CD14-positive monocyte (primary cell): ENCODE results near the gene IWS1. TPM values are rescaled to one million over a fixed set of nuclear protein-coding genes. Genes with fewer than 3 reads are reported as not detected.

ENCODE experiments used
- DNase-seq, 3 donors: peaks; one replicate each; pipeline ENCODE4 v3.0.0-alpha.2; 2011 to 2022
- H2AFZ ChIP-seq: 2 replicates; pipeline ENCODE4 v1.6.0; 2012; ENCODE audit warnings: mild to moderate bottlenecking, low read depth, low read length, inconsistent platforms; ENCODE audit not compliant: insufficient read depth, poor library complexity, severe bottlenecking
- H3K27ac ChIP-seq, 2 donors: 1 replicate in 1 of 2; 2 replicates in 1 of 2; pipeline ENCODE4 v1.5.1; 2012 to 2013; ENCODE audit warnings: low read length in 2 of 2, control low read depth in 1 of 2, inconsistent platforms in 1 of 2, low read depth in 1 of 2, mild to moderate bottlenecking in 1 of 2
- H3K27me3 ChIP-seq, 2 donors: one replicate each; pipeline versions ENCODE4 v1.6.0 to v1.6.1; 2011 to 2013; ENCODE audit warnings: low read length in 2 of 2; ENCODE audit not compliant: control insufficient read depth in 2 of 2, insufficient read depth in 2 of 2
- H3K36me3 ChIP-seq, 2 donors: replicated peaks in 1 of 2; 1 replicate in 1 of 2; 2 replicates in 1 of 2; pipeline versions ENCODE4 v1.5.1 to v1.6.1; 2012 to 2013; ENCODE audit warnings: low read length in 2 of 2, control low read depth in 1 of 2, inconsistent platforms in 1 of 2, mild to moderate bottlenecking in 1 of 2; ENCODE audit not compliant: insufficient read depth in 2 of 2, control insufficient read depth in 1 of 2
- H3K4me1 ChIP-seq, 2 donors: 1 replicate in 1 of 2; 2 replicates in 1 of 2; pipeline versions ENCODE4 v1.5.1 to v1.6.1; 2012 to 2013; ENCODE audit warnings: low read length in 2 of 2, control low read depth in 1 of 2, inconsistent platforms in 1 of 2, mild to moderate bottlenecking in 1 of 2, moderate library complexity in 1 of 2; ENCODE audit not compliant: insufficient read depth in 2 of 2, control insufficient read depth in 1 of 2
- H3K4me2 ChIP-seq: replicated peaks from 2 replicates; pipeline ENCODE3; 2012; ENCODE audit warnings: low read length, moderate library complexity, mild to moderate bottlenecking; ENCODE audit not compliant: poor library complexity, severe bottlenecking; ENCODE audit errors: extremely low read depth
- H3K4me3 ChIP-seq, 3 experiments: fragments of 200-600 bp in 1 of 3; sonication (generic) in 1 of 3; replicated peaks in 1 of 3; 1 replicate in 2 of 3; 2 replicates in 1 of 3; pipeline ENCODE4 v1.5.1; 2011 to 2013; ENCODE audit warnings: low read length in 3 of 3, mild to moderate bottlenecking in 3 of 3, control low read depth in 2 of 3, low read depth in 2 of 3, inconsistent platforms in 1 of 3, moderate library complexity in 1 of 3
- H3K79me2 ChIP-seq: 2 replicates; pipeline ENCODE4 v1.6.0; 2012; ENCODE audit warnings: mild to moderate bottlenecking, control low read depth, inconsistent platforms, low read length, moderate library complexity; ENCODE audit not compliant: insufficient read depth
- H3K9ac ChIP-seq: 2 replicates; pipeline ENCODE4 v1.6.0; 2017; ENCODE audit warnings: low read length, mild to moderate bottlenecking; ENCODE audit not compliant: insufficient read depth, poor library complexity, severe bottlenecking
- H3K9me3 ChIP-seq, 2 donors: replicated peaks in 1 of 2; 1 replicate in 1 of 2; 2 replicates in 1 of 2; pipeline versions ENCODE4 v1.5.1 to v1.6.1; 2012 to 2013; ENCODE audit warnings: low read length in 2 of 2, control low read depth in 1 of 2; ENCODE audit not compliant: control insufficient read depth in 1 of 2, insufficient read depth in 1 of 2
- H4K20me1 ChIP-seq: 2 replicates; pipeline ENCODE4 v1.6.0; 2012; ENCODE audit warnings: mild to moderate bottlenecking, low read length, control low read depth, moderate library complexity; ENCODE audit not compliant: insufficient read depth
- H3K27ac Mint-ChIP-seq, 7 donors: one replicate each; pipeline ENCODE4 v1.8.0; 2020; ENCODE audit warnings: mild to moderate bottlenecking in 7 of 7, mixed read lengths in 7 of 7, moderate library complexity in 6 of 7, inconsistent platforms in 2 of 7
- H3K27me3 Mint-ChIP-seq, 3 donors: one replicate each; pipeline ENCODE4 v1.8.0; 2021 to 2022; ENCODE audit warnings: low read depth in 3 of 3, mild to moderate bottlenecking in 3 of 3, mixed read lengths in 3 of 3, moderate library complexity in 3 of 3, inconsistent platforms in 1 of 3
- H3K36me3 Mint-ChIP-seq, 2 donors: one replicate each; pipeline ENCODE4 v1.8.0; 2020; ENCODE audit warnings: mixed read lengths in 2 of 2, inconsistent platforms in 1 of 2, mild to moderate bottlenecking in 1 of 2
- H3K4me1 Mint-ChIP-seq: one replicate; pipeline ENCODE4 v1.8.0; 2020; ENCODE audit warnings: mild to moderate bottlenecking, mixed read lengths
- H3K4me3 Mint-ChIP-seq, 2 donors: one replicate each; pipeline ENCODE4 v1.8.0; 2020; ENCODE audit warnings: mild to moderate bottlenecking in 2 of 2, mixed read lengths in 2 of 2, moderate library complexity in 1 of 2
- H3K9me3 Mint-ChIP-seq, 7 donors: one replicate each; pipeline ENCODE4 v1.8.0; 2020 to 2022; ENCODE audit warnings: mixed read lengths in 7 of 7, mild to moderate bottlenecking in 6 of 7, moderate library complexity in 6 of 7, inconsistent platforms in 2 of 7
- CTCF ChIP-seq: fragments of 200-600 bp; IDR thresholded peaks from one replicate; pipeline ENCODE4 v1.8.0; 2022; ENCODE audit warnings: antibody characterized with exemption, mild to moderate bottlenecking
- WGBS: methylation state at CpG from one replicate; pipeline ENCODE4 v1.1.5; 2013; ENCODE audit warnings: missing lambda C conversion rate; ENCODE audit not compliant: insufficient coverage; 5-methylcytosine and 5-hydroxymethylcytosine counted together
- intact Hi-C, 2 donors: fragments of 100-400 bp; cut with micrococcal nuclease; formaldehyde crosslinking; loops; one replicate each; pipeline versions ENCODE4 v1.15.0 to v1.15.1; 2023
- polyA plus RNA-seq, 3 donors: library from polyadenylated mRNA; depleted of rRNA in 1 of 3; unstranded in 2 of 3; stranded (reverse) in 1 of 3; fragments of 300-500 nt in 2 of 3; fragments of >200 nt in 1 of 3; fragmentation: Illumina TruSeq in 2 of 3; gene quantifications; 1 replicate in 2 of 3; 2 replicates in 1 of 3; pipeline ENCODE4 v1.2.3, GENCODE V29; 2012 to 2021

IWS1 gene
- polyA plus RNA-seq, 3 donors = 7.9 to 21.3 (median 15.6) TPM

- Histone ChIP-seq H3K9me3 (no peaks in the 10 kb centered on the region), H3K27ac (no peak overlapping the region), H4K20me1 (no peaks in the 10 kb centered on the region), H3K36me3 (no peaks in the 10 kb centered on the region), H3K27me3 (no peaks in the 10 kb centered on the region), H3K9ac (no peak overlapping the region), H3K4me1 (no peaks in the 10 kb centered on the region), H3K79me2 (no peaks in the 10 kb centered on the region), H3K4me2 (no peak overlapping the region), H2AFZ (no peak overlapping the region), H3K4me3 (no peak overlapping the region)
- TF ChIP-seq CTCF = no peak
- Mint-ChIP-seq H3K27ac (no peak overlapping the region), H3K4me3 (no peak overlapping the region), H3K9me3 (peaks cover 0 to 5% (median 0%) of the 10 kb centered on the region in 7 donors), H3K4me1 (peaks cover 3% of the 10 kb centered on the region), H3K27me3 (peaks cover 1 to 6% (median 3%) of the 10 kb centered on the region in 3 donors), H3K36me3 (no peaks in the 10 kb centered on the region)
- DNase-seq = no peak
- 100% methylated on average over 1 of the region's 3 CpGs for WGBS
- intact Hi-C loops = no loop called here
Measured at GRCh38 chr2:127542231-127542630, 15.9 kb upstream of the IWS1 start.

GRCh38 chr2:127541809-127542208, 15.5 kb upstream of the IWS1 start:
- Histone ChIP-seq H3K36me3 (no peaks in the 10 kb centered on the region), H3K9me3 (no peaks in the 10 kb centered on the region), H2AFZ (no peak overlapping the region), H4K20me1 (no peaks in the 10 kb centered on the region), H3K4me3 (no peak overlapping the region), H3K9ac (no peak overlapping the region), H3K79me2 (no peaks in the 10 kb centered on the region), H3K27ac (no peak overlapping the region), H3K4me2 (no peak overlapping the region), H3K27me3 (no peaks in the 10 kb centered on the region), H3K4me1 (no peaks in the 10 kb centered on the region)
- whole genome bisulfite sequencing = 87% methylated on average over 3 of the region's 7 CpGs
- no peak for TF ChIP-seq CTCF
- H3K27ac Mint-ChIP-seq = no peak overlapping the region
- DNase-seq = no peak
- intact Hi-C loops = no loop called here
- no peak overlapping the region for H3K4me3 Mint-ChIP-seq
- H3K27me3 Mint-ChIP-seq = peaks cover 1 to 3% (median 3%) of the 10 kb centered on the region in 3 donors
- peaks cover 0 to 5% (median 0%) of the 10 kb centered on the region in 7 donors for H3K9me3 Mint-ChIP-seq
- peaks cover 3% of the 10 kb centered on the region for H3K4me1 Mint-ChIP-seq
- no peaks in the 10 kb centered on the region for H3K36me3 Mint-ChIP-seq
